ENCODE results near the gene WFDC2. TPM values are rescaled to one million over a fixed set of nuclear protein-coding genes. Genes with fewer than 3 reads are reported as not detected.

WFDC2 gene
- total RNA-seq (1 to 10 TPM; 1.1 to 2.7 (median 1.9) TPM), polyA plus RNA-seq (2.6 TPM)
- long read RNA-seq, donor 1, partial matches to known transcripts: 1 of 3 reads
- long read RNA-seq, donor 1, other reads (novel, unspliced or antisense): 0 of 3 reads
- long read RNA-seq, donor 2, partial matches to known transcripts: 1 of 1 reads
- long read RNA-seq, donor 2, other reads (novel, unspliced or antisense): 0 of 1 reads
- long read RNA-seq, donor 3: 0 reads
- long read RNA-seq, donor 4, partial matches to known transcripts: 1 of 1 reads
- long read RNA-seq, donor 4, other reads (novel, unspliced or antisense): 0 of 1 reads

DNA sequence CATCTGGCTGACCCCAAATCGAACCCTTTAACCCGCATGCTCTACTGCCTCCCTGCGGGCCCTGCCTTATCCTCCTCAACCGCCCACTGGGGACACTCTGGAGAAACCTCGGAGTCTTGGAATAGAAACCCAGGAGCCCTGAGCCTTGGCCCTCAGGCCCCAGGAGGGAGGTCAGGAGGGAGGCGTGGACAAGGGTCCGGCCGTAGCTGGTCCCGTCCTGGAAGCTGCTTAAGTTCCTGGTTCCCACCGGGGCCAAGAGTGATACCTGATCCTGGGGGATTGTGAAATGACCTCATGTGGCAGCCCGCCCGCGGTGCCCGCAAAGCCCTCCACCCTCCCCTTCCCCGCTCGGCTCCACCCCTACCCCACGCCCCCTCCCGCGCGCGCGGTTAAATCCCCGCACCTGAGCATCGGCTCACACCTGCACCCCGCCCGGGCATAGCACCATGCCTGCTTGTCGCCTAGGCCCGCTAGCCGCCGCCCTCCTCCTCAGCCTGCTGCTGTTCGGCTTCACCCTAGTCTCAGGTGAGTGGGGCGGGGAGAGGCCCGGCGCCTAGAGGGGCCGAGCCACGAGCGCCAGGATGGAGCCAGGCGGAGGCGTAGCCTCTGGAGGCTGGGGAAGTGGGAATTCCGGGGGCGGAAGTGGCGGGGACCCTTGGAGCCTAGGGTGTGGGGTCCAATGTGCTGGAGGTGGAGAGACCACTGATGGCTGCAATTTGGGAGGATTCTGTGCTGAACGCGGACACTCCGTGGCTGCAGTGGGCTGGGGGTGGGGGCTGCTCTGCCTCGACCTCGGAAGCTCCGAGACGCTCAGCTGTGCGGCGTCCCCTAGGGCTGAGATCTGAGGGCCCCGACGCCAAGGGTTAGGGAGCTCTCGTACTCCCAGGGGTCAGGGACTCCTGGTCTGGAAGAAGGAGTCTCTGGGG lies at the start of gene WFDC2:
WFDC2 (plus strand) TSS at position 418 of the 926 bp plus-strand sequence; CDS start at position 447, 29 bp downstream.
- ATAC-seq: peak; percentile 39 to 40
- peak in 1 of 3 donors; percentile 57 for DNase-seq
- H3K27me3 ChIP-seq (ENCODE audit: control insufficient read depth, insufficient read depth): no peaks in the 10 kb centered on the region
- intact Hi-C loops (cut with DNase I): no loop called here
- peak within 1 kb of the TSS; percentile 63 for H3K4me3 ChIP-seq (ENCODE audit: low read length)
- H3K4me1 ChIP-seq (ENCODE audit: control insufficient read depth, insufficient read depth, low read length): no peaks in the 10 kb centered on the region
- WGBS: 6% methylated on average over 54 of the region's 54 CpGs
- H3K9me3 ChIP-seq (ENCODE audit: control insufficient read depth, low read length): no peaks in the 10 kb centered on the region
- no peak within 1 kb of the TSS for H3K27ac ChIP-seq (ENCODE audit: low read length)

DNA sequence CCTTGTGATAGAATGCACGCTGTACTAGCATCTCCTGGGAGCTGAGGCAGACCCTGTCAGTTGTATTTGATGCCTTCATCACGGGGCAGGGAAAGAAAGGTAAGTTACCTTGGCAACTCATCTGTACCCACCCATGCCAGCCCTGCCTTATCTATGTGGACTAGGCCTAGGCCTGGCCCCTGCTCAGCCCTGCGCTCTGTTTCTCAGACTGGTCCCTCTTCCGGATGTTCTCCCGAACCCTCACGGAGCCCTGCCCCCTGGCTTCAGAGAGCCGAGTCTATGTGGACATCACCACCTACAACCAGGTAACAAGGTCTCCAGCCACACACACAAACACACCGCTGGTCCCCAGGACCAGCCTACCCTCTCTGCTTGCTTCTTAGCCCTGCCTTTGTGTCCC lies 49.4 kb upstream of the WFDC2 start:
- H3K4me1 ChIP-seq (ENCODE audit: control insufficient read depth, insufficient read depth, low read length): peaks cover 11% of the 10 kb centered on the region
- H3K27ac ChIP-seq (ENCODE audit: low read length): peak overlapping the region; percentile 70
- ATAC-seq (no peak), DNase-seq (peak in 1 of 3 donors; percentile 34)
- H3K9me3 ChIP-seq (ENCODE audit: control insufficient read depth, low read length): no peaks in the 10 kb centered on the region
- no peaks in the 10 kb centered on the region for H3K27me3 ChIP-seq (ENCODE audit: control insufficient read depth, insufficient read depth)
- 87% methylated on average over 8 of the region's 8 CpGs for WGBS
- no peak overlapping the region for H3K4me3 ChIP-seq (ENCODE audit: low read length)
- intact Hi-C loops (cut with DNase I): no loop called here

- WGBS: 91% methylated on average over 2 of the region's 2 CpGs
- no peaks in the 10 kb centered on the region for H3K9me3 ChIP-seq (ENCODE audit: control insufficient read depth, low read length)
- ATAC-seq (no peak), DNase-seq (no peak)
- H3K4me3 ChIP-seq (ENCODE audit: low read length): no peak overlapping the region
- H3K27ac ChIP-seq (ENCODE audit: low read length): no peak overlapping the region
- intact Hi-C loops (cut with DNase I): no loop called here
- no peaks in the 10 kb centered on the region for H3K27me3 ChIP-seq (ENCODE audit: control insufficient read depth, insufficient read depth)
- peaks cover 7% of the 10 kb centered on the region for H3K4me1 ChIP-seq (ENCODE audit: control insufficient read depth, insufficient read depth, low read length)
Observed at GRCh38 chr20:45423700-45424099, 45.9 kb upstream of the WFDC2 start.

- Histone ChIP-seq H3K27ac (ENCODE audit: low read length) (no peak overlapping the region), H3K27me3 (ENCODE audit: control insufficient read depth, insufficient read depth) (no peaks in the 10 kb centered on the region), H3K4me3 (ENCODE audit: low read length) (no peak overlapping the region), H3K9me3 (ENCODE audit: control insufficient read depth, low read length) (no peaks in the 10 kb centered on the region), H3K4me1 (ENCODE audit: control insufficient read depth, insufficient read depth, low read length) (no peaks in the 10 kb centered on the region)
- DNase-seq: no peak
- WGBS: 95% methylated on average over 17 of the region's 17 CpGs
- intact Hi-C loops (cut with DNase I): no loop called here
- ATAC-seq: no peak
Observed at GRCh38 chr20:45425561-45425960, 44.0 kb upstream of the WFDC2 start.

DNA sequence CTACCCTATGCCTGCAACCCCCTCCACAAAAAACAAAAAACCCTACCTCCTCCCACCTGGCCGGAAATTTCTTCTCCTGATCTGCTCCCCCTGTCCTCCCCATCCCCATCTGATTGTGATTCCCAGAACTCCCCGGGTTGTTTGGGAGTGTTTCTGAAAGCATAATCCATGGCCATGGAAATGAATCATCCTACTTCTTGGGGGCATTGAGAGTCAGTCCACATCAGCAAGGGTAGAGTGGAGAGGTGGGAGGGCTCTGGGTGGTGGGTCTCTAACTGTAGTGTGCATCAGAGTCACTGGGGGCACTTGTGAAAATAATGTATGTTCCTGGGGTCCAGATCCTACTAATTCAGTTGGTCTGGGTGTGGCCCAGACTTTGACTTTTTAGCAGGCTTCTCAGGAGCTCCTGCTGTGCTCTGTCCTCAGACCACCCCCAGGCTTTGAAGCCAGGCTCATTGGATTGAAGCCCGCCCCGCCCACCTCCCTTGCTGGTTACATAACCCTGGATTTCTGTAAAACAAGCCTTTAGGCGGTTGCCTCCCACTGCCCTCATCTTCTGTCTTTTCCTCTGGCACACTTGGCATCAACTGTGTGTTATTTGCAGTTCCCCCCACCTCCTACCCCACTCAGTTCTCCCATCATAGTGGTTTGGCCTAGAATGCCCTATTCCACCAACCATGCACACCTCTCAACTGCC lies 43.1 kb upstream of the WFDC2 start:
- Histone ChIP-seq H3K4me1 (ENCODE audit: control insufficient read depth, insufficient read depth, low read length) (no peaks in the 10 kb centered on the region), H3K27me3 (ENCODE audit: control insufficient read depth, insufficient read depth) (no peaks in the 10 kb centered on the region), H3K27ac (ENCODE audit: low read length) (no peak overlapping the region), H3K9me3 (ENCODE audit: control insufficient read depth, low read length) (no peaks in the 10 kb centered on the region), H3K4me3 (ENCODE audit: low read length) (no peak overlapping the region)
- intact Hi-C loops (cut with DNase I): no loop called here
- WGBS: 81% methylated on average over 5 of the region's 5 CpGs
- peak in 2 of 3 donors; percentile 27 to 69 for DNase-seq
- peak; percentile 23 to 26 for ATAC-seq

GRCh38 chr20:45427236-45428149 lies 42.1 kb upstream of the WFDC2 start:
- Histone ChIP-seq H3K4me3 (ENCODE audit: low read length) (no peak overlapping the region), H3K9me3 (ENCODE audit: control insufficient read depth, low read length) (no peaks in the 10 kb centered on the region), H3K4me1 (ENCODE audit: control insufficient read depth, insufficient read depth, low read length) (no peaks in the 10 kb centered on the region), H3K27ac (ENCODE audit: low read length) (no peak overlapping the region), H3K27me3 (ENCODE audit: control insufficient read depth, insufficient read depth) (no peaks in the 10 kb centered on the region)
- intact Hi-C loops (cut with DNase I): no loop called here
- 62% methylated on average over 14 of the region's 14 CpGs for WGBS
- peak; percentile 17 to 74 for ATAC-seq
- peak in 2 of 3 donors; percentile 35 to 58 for DNase-seq

DNA sequence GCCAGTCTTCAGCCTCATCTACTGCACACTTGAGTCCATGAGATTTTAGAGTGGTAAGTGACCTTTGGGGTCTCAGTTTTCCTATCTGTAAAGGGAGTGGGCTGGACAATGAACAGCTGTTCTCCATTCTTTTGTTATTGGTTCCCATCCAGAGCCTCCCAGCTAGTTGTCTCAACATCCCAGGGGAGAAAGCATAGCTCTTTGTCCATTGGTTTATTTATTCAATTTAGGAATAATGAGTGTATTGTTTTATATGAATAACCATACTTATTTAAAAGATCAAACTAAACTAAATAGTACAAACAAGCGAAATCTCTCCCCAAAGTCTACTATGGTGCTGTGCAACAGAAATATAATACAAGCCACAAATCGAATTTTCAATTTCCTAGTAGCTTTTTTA lies 39.9 kb upstream of the WFDC2 start:
- H3K27me3 ChIP-seq (ENCODE audit: control insufficient read depth, insufficient read depth): no peaks in the 10 kb centered on the region
- no peak overlapping the region for H3K4me3 ChIP-seq (ENCODE audit: low read length)
- no peaks in the 10 kb centered on the region for H3K4me1 ChIP-seq (ENCODE audit: control insufficient read depth, insufficient read depth, low read length)
- WGBS: 63% methylated on average over 2 of the region's 2 CpGs
- intact Hi-C loops (cut with DNase I): loop anchor here in 1 of 4 donors (10.0 kb wide), 1 partner anchor 55 kb away; the partner anchor contains the start of gene TP53TG5
- ATAC-seq (no peak), DNase-seq (no peak)
- no peak overlapping the region for H3K27ac ChIP-seq (ENCODE audit: low read length)
- no peaks in the 10 kb centered on the region for H3K9me3 ChIP-seq (ENCODE audit: control insufficient read depth, low read length)

DNA sequence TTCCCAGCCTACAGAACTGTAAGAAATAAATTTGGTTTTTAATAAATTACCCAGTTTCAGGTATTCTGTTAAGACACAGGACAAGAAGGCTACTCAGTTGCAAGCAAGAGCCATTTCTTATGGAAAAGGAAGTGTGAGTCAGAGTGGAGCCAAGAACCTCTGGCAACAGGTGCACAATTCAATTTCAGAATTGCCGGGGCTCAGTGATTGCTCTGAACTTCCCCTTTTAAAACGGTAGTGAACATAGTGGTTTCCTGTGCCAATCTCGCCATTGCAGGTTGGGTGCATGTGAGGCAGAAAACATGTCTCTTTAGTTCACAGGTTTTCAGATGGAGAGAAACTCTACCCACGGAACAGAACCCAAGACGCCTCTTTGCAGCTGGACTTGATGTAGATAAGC lies 37.3 kb upstream of the WFDC2 start:
- 70% methylated on average over 5 of the region's 5 CpGs for WGBS
- DNase-seq: no peak

DNA sequence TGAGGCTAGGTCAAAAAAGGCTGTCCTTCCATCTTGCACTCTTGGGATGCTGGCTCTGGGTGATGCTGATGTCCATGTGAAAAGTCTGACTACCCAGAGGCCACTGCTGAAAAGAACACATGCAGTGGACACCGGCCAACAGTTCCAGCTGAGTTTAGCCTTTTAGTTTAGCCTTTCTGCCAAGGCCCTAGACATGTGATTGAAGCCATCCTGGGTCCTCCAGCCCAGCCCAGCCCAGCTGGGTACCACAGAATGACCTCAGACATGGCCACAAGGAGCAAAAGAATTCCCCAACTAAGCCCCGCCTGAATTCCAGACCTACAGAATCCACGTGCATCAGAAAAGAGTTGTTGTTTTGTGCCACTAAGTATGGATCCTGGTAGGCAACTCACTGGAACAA lies 36.2 kb upstream of the WFDC2 start:
- DNase-seq (peak; percentile 74 to 91 (median 83)), ATAC-seq (peak; percentile 72 to 73)
- intact Hi-C loops (cut with DNase I): loop anchor here in 2 of 4 donors (2.0 to 10.0 kb wide), 2 partner anchors 59 to 71 kb away; partner anchors contain the start of genes SYS1 (in 1 of the 2) and TP53TG5 (in 1 of the 2)
- Histone ChIP-seq H3K4me3 (ENCODE audit: low read length) (no peak overlapping the region), H3K4me1 (ENCODE audit: control insufficient read depth, insufficient read depth, low read length) (no peaks in the 10 kb centered on the region), H3K27ac (ENCODE audit: low read length) (peak overlapping the region; percentile 42), H3K9me3 (ENCODE audit: control insufficient read depth, low read length) (no peaks in the 10 kb centered on the region), H3K27me3 (ENCODE audit: control insufficient read depth, insufficient read depth) (no peaks in the 10 kb centered on the region)
- 36% methylated on average over 3 of the region's 3 CpGs for WGBS

More for the DNA sequence above, 37.3 kb upstream of the WFDC2 start:
- no peak for ATAC-seq
- H3K27ac ChIP-seq (ENCODE audit: low read length): no peak overlapping the region
- intact Hi-C loops (cut with DNase I): loop anchor here in 2 of 4 donors (2.0 to 10.0 kb wide), 2 partner anchors 57 to 69 kb away; partner anchors contain the start of genes SYS1 (in 1 of the 2) and TP53TG5 (in 1 of the 2)
- no peaks in the 10 kb centered on the region for H3K27me3 ChIP-seq (ENCODE audit: control insufficient read depth, insufficient read depth)
- no peaks in the 10 kb centered on the region for H3K9me3 ChIP-seq (ENCODE audit: control insufficient read depth, low read length)
- no peaks in the 10 kb centered on the region for H3K4me1 ChIP-seq (ENCODE audit: control insufficient read depth, insufficient read depth, low read length)
- H3K4me3 ChIP-seq (ENCODE audit: low read length): no peak overlapping the region

- 93% methylated on average over 4 of the region's 4 CpGs for WGBS
- Histone ChIP-seq H3K4me1 (ENCODE audit: control insufficient read depth, insufficient read depth, low read length) (no peaks in the 10 kb centered on the region), H3K27ac (ENCODE audit: low read length) (no peak overlapping the region), H3K9me3 (ENCODE audit: control insufficient read depth, low read length) (no peaks in the 10 kb centered on the region), H3K27me3 (ENCODE audit: control insufficient read depth, insufficient read depth) (no peaks in the 10 kb centered on the region), H3K4me3 (ENCODE audit: low read length) (no peak overlapping the region)
- ATAC-seq (no peak), DNase-seq (no peak)
- intact Hi-C loops (cut with DNase I): loop anchor here in 2 of 4 donors (2.0 to 10.0 kb wide), 2 partner anchors 59 to 71 kb away; partner anchors contain the start of genes SYS1 (in 1 of the 2) and TP53TG5 (in 1 of the 2)
Observed at GRCh38 chr20:45433976-45434375, 35.6 kb upstream of the WFDC2 start.
